ENCODE measurements around the gene AOPEP. TPM values are rescaled to one million over a fixed set of nuclear protein-coding genes. Genes with fewer than 3 reads are reported as not detected.
"Not testable (repeated sequence)": the region's sequence is repeated elsewhere in the genome, so short reads cannot be mapped to it uniquely, and the experiment has no call there.

The AOPEP gene
- total RNA-seq, 6 donors from 2014 or later, result 55.4 to 410 (median 111) TPM

- peaks cover 14 to 58% (median 43%) of the 10 kb centered on the region in 4 donors for H3K4me1 ChIP-seq
- no peak for ATAC-seq (ENCODE audit: low FRiP score in 2 of 2)
- peak overlapping the region in 3 of 4 donors; percentile 38 to 68 (median 46) for H3K27ac ChIP-seq
- TF ChIP-seq CTCF (IDR thresholded peaks at IDR 0.05) (no peak), POLR2A (IDR thresholded peaks at IDR 0.05) (no peak), POLR2AphosphoS5 (IDR thresholded peaks at IDR 0.05) (no peak), EP300 (IDR thresholded peaks at IDR 0.05) (no peak)
- no peak overlapping the region for H3K4me3 ChIP-seq
- no peak for DNase-seq
- no peaks in the 10 kb centered on the region for H3K9me3 ChIP-seq
- WGBS, 2 donors, result 92% methylated on average over 13 of the region's 13 CpGs
- no peaks in the 10 kb centered on the region for H3K27me3 ChIP-seq
- H3K36me3 ChIP-seq, result no peaks in the 10 kb centered on the region
These were observed 145.8 kb downstream of the AOPEP start for GRCh38 chr9:94872083-94872833.

- no peaks in the 10 kb centered on the region for H3K27me3 ChIP-seq
- no peaks in the 10 kb centered on the region for H3K9me3 ChIP-seq
- TF ChIP-seq POLR2A (IDR thresholded peaks at IDR 0.05) (no peak), EP300 (IDR thresholded peaks at IDR 0.05) (no peak), CTCF (IDR thresholded peaks at IDR 0.05) (no peak), POLR2AphosphoS5 (IDR thresholded peaks at IDR 0.05) (no peak)
- peak in 1 of 2 donors; percentile 44 for ATAC-seq (ENCODE audit: low FRiP score in 2 of 2)
- 58 to 63% methylated on average over 3 of the region's 3 CpGs for WGBS, 2 donors
- no peak overlapping the region for H3K4me3 ChIP-seq
- peak overlapping the region in 3 of 4 donors; percentile 38 to 68 (median 46) for H3K27ac ChIP-seq
- no peak for DNase-seq
- no peaks in the 10 kb centered on the region for H3K36me3 ChIP-seq
- H3K4me1 ChIP-seq, result peaks cover 6 to 51% (median 36%) of the 10 kb centered on the region in 4 donors
These were observed 146.5 kb downstream of the AOPEP start for GRCh38 chr9:94872891-94873511.

GRCh38 chr9:94874316-94874715 is 147.8 kb downstream of the AOPEP start:
- TF ChIP-seq EP300 (IDR thresholded peaks at IDR 0.05) (peak in 1 of 4 donors; percentile 2), POLR2A (IDR thresholded peaks at IDR 0.05) (no peak)
- H3K9me3 ChIP-seq, result no peaks in the 10 kb centered on the region
- H3K4me3 ChIP-seq, result no peak overlapping the region
- H3K4me1 ChIP-seq, result peaks cover 3 to 44% (median 29%) of the 10 kb centered on the region in 4 donors
- ATAC-seq (ENCODE audit: low FRiP score in 2 of 2), result peak in 1 of 2 donors; percentile 65
- H3K27me3 ChIP-seq, result no peaks in the 10 kb centered on the region
- H3K27ac ChIP-seq, result peak overlapping the region in 3 of 4 donors; percentile 32 to 46 (median 37)
- WGBS, 2 donors, result 54 to 58% methylated on average over 3 of the region's 3 CpGs
- DNase-seq, result no peak
- no peaks in the 10 kb centered on the region for H3K36me3 ChIP-seq

GRCh38 chr9:94875300-94876020 is 149.0 kb downstream of the AOPEP start:
- no peaks in the 10 kb centered on the region for H3K9me3 ChIP-seq
- peak overlapping the region in 1 of 4 donors; percentile 43 for H3K27ac ChIP-seq
- WGBS, 2 donors, result 67 to 79% methylated on average over 5 of the region's 5 CpGs
- TF ChIP-seq POLR2A (IDR thresholded peaks at IDR 0.05) (no peak), POLR2AphosphoS5 (IDR thresholded peaks at IDR 0.05) (no peak), EP300 (IDR thresholded peaks at IDR 0.05) (no peak), CTCF (IDR thresholded peaks at IDR 0.05) (no peak)
- ATAC-seq (ENCODE audit: low FRiP score in 2 of 2), result no peak
- peaks cover 3 to 40% (median 27%) of the 10 kb centered on the region in 4 donors for H3K4me1 ChIP-seq
- H3K27me3 ChIP-seq, result no peaks in the 10 kb centered on the region
- no peaks in the 10 kb centered on the region for H3K36me3 ChIP-seq
- no peak overlapping the region for H3K4me3 ChIP-seq
- DNase-seq, result no peak

- not testable (repeated sequence) for DNase-seq; H3K27me3 ChIP-seq; H3K4me3 ChIP-seq; H3K27ac ChIP-seq; H3K36me3 ChIP-seq; ATAC-seq (ENCODE audit: low FRiP score in 2 of 2); H3K9me3 ChIP-seq
- WGBS, 2 donors, result 68 to 83% methylated on average over 3 of the region's 3 CpGs
- H3K4me1 ChIP-seq, result peaks cover 3 to 32% (median 22%) of the 10 kb centered on the region in 4 donors
These were observed 152.3 kb downstream of the AOPEP start for GRCh38 chr9:94878804-94879203.

Measured in upper lobe of left lung (tissue), 6 donors.